ENCODE data around the gene TMEM245.
"Not testable (repeated sequence)": the region's sequence is repeated elsewhere in the genome, so short reads cannot be mapped to it uniquely, and the experiment has no call there.

TMEM245 gene

DNA sequence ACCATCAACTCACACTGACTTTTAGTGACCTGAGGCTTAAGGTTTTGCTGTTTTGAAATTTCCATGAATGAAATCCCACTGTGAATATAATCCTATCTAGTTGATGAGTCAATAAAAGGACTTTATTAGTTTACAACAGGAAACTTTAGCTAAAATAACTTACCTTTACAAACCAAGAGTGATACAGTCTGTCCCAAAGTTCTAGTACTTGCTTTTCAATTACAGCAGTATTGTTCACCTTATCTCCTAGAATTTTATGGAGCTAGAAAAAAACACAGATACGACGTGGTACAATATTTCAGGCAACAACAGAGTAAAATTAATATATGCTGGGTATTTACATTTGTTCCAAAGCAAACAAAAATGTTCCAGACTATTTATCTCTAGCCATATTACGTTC lies 59.6 kb downstream of the TMEM245 start:
- no peak for DNase-seq

DNA sequence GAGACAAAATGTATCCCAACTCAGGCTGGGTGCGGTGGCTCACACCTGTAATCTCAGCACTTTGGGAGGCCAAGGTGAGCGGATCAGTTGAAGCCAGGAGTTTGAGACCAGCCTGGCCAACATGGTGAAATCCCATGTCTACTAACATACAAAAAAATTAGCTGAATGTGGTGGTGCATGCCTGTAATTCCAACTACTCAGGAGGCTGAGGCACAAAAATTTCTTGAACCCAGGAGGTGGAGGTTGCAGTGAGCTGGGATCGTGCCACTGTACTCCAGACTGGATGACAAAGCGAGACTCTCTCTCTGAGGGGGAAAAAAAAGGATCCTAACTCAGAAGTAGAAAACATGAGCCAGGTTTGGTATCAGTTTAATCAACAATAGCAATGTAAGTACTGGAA lies 66.6 kb downstream of the TMEM245 start:
- not testable (repeated sequence) for DNase-seq

DNA sequence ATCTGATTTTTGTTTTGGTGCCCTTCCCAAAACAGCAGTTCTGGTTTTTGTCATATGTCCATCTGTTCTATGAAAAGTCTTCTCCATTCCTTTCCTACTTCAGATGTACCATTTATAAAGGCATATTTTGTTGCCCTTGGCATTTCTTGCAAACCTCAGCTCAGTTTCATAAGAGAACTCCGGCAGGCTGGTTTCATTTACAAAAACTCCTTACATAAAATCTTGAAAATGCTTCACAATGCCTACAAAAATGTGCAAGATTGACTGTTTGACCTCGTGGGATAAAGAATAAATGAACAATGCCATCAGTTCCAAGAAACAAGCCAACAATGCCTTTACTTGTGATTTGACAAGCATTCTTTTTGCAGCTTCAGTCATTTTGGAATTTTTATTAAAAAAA lies 67.3 kb downstream of the TMEM245 start:
- no peak for DNase-seq

DNA sequence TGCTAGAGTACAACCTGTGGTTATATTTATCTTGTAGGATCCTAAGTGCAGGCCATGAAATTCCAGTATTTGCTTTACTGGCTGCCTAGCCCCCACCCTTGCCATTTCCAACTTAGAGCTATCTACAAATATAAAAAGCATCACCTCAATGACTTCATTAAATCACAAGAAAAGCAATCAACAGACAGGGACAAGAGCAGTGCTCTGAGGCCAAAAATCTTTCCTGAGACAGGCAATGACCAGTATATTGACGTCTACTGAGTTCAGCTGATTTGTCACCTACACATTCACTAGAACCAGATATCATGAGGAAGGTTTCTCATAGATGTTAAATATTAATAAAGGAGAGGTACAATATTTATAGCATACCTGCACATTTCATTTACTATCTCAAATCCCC lies 68.0 kb downstream of the TMEM245 start:
- no peak for DNase-seq

DNA sequence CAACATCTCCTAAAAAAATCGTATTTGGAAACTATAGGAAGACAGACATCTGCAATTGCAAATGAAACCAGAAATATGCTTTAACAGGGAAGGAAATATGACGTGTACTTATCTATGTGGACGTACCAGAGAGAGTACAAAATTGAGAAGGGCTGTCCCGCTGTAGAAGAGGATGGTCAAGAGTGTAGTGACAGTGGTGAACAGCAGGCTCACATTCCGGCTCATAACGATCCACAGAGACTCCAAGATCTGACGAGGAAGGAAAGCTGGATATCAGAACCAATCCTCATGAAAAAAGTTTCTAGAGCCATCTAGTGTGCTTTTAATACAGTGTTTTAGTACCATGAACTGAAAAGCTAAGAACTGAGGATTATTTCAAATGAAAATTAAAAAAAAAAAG lies 69.3 kb downstream of the TMEM245 start:
- DNase-seq, result no peak

DNA sequence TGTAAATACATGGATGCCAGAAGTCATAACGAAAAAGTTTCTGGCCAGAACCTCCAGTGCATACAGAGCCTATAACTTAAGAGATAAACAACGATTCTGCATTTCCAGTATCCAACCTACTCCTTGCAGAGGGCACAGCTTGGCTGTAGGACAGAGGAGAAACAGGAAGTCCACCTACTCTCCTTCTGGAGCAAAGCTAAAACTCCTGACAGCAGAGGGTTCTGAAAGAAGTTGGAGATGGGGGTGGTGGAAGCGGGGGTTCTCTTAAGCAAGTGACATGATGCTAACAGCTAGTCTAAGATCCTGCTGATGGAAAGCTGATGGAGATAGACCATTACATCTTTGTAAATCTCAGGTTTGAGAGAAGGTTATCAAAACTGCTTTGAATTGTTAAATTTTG lies 70.9 kb downstream of the TMEM245 start:
- no peak for DNase-seq

DNA sequence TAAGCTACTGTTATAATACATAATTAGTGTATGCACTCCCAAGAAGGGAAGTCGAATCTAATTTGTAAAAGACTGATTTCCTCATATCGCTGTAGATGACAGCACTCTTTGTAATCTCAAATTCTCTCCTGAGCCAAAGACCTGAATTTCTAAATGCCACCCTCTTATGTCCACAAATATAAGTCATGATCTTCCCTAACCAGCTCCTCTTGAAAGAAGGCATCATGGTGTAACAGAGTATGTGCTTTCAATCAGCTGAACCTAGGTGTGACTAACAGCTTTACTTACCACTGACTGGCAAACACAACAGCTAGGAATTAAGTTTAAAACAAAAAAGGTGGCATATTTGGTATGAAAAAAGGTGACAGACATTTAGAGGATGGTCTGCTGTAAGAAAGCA lies 72.5 kb downstream of the TMEM245 start:
- no peak for DNase-seq

DNA sequence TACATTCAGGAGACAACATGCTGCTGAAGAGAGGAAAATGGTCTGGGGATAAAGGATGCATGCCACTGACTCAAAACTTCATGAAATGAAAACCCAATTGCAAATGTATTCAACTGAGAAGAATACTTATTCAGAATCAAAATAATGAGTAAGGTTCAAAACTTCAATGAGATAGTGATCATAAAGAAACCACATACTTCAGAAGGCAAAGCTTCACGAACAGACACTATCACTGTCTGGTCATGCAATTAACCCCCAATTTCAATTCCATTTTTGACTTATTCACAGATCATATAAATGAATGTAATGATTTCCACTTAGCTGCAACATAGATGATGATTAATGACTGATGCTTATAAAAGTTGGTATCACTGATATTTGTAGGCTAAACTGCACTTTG lies 73.4 kb downstream of the TMEM245 start:
- no peak for DNase-seq

DNA sequence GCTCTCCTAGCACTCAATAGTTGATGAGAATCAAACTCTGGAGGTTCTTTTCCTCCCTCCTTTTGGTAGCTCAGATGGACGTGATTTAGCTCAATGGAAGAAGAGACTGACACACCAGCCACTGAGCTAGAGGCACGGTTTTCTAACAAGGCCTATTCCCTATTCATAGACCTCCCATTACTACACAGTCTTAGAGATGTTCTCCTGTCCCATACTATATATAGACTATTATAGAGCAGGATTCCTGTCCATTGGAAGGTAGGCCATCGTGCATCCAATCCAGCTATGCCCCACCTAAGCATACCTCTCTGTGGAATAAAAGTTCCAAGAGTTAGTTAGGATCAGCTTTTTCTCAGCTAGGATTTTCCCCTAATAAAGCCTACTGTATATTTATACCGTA lies 76.2 kb downstream of the TMEM245 start:
- DNase-seq, result no peak

DNA sequence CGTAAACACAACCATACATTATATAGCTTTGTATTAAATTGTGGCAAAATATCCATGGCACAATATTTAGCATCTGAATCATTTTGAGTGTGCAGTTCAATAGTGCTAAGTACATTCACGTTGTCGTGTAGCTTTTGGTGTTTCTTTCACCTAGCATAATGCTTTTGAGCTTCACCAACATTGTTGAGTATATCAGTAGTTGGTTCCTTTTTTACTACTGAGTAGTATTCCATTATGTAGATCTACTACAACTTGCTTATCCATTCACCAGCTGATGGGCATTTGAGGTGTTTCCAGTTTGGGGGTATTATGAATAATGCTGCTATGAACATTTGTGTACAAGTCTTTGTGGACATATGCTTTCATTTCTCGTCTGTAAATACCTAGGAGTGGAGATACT lies 79.2 kb downstream of the TMEM245 start:
- no peak for DNase-seq

DNA sequence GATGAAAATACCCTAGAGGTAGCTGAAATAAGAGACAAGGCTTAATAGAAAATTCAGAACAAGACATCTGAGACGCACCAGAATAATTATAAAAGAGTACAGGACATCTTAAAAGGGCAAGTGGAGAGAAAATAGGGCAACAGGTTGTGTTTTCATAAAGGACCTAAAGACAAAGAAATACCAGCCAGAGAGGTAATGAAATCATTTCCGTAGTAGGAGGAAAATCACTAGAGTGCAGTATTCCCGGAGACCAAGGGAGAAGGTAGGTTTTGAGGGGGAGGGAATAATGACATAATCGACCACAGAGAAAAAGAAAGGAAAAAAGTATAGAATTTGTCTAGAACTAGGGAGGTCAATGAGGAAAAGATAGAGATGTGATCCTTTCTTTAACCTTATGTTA lies 80.2 kb downstream of the TMEM245 start:
- no peak for DNase-seq

DNA sequence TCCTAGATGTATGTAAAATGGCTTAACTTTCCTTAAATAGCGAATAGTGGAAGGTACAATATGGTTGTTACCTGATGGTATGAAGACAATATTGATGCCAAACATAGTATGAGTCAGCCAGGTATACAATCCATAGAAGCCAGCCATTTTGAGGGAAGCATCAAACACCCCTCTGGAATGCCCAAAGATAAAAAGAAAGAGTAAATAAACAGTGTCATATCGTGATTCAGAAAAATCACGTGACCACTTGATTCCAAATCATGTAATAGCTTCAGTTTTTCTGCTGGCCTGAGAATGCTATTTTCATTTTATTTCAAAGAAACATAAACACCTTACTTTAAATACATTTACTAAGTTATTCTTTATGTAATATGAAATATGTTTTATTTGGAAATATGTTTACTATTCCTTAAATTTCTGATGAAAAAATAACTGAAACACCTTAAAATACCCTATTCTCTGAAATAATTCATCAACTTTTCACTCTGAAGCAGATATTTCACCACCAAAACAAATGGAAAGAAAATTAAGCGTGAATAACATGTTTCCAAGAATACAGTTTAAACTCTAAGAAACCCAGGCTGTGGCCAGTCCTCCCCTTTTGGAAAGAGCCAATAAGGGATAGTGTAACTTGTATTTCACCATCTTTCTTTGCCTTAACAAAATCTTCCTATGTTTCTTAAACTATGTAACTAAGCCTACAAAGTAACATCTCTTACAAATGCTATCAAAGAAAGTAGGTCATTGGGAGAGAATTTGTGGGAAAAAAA lies 81.6 kb downstream of the TMEM245 start:
- no peak for DNase-seq

DNA sequence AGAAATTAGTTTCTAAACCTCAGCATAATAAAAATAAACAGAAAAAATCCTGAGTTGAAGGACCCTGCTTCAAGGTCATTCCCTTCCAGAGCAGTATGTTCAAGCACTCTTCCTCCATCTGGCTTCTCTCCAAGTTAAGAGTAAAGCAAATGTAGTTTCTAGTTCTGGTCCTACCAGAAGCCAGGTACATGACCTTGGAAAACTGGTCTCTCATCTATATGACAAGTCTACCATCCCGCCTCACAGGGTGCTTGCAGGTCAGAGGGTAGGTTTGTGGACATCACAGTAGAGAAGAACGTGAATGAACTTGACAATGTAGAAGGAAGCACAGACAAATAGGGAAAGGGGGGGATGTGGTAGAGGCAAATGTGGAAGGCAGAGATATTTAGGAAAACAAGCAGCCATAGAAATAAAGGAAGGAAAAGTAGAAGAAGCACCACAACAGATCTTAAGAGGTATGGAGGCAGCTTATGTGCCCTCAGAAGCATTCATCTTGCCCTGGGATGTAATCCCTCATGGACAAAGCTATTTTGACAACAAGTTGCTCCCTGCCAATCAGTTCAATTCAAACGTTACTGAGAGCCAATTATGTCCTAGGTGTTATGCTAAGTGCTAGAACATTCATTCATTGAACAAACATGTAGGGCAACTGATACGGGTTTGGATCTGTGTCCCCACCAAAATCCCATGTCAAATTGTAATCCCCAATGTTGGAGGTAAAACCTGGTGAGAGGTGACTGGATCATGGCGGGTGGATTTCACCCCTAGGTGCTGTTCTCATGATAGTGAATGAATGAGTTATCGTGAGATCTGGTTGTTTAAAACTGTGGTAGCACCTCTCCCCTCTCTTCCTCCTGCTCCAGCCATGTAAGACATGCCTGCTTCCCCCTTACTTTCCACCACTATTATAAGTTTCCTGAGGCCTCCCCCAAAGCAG lies 82.7 kb downstream of the TMEM245 start:
- no peak for DNase-seq

DNA sequence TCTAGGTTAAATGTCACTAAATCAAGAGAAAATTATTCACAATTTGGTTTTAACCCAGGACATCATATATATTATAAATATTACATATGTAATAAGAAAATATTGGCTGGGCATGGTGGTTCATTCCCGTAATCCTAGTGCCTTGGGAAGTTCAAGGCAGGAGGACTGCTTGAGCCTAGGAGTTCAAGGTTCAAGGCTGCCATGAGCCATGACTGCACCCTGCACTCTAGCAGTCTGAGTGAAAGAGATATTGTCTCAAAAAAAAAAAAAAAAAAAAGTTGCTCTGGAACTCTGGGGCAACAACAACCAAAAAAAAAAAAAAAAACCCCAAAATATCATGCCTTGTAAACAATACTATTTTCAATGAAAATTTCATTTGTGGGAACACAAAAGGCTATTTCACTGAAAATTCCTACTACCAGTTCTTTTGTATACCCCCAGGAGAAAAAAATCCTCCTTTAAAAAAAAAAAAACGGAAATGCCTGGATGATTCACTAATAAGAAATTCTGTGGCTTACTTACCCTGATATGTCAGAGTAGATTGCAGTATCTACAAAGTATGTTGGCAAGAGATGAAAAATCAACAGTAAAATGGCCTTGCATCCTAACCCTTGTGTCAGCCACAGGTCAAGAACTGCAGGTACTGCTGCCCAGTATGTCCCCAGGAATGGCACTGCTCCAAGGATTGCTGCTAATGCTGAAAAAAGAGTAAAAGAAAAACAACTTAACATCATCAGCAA lies 83.9 kb downstream of the TMEM245 start:
- peak; percentile 23 for DNase-seq

DNA sequence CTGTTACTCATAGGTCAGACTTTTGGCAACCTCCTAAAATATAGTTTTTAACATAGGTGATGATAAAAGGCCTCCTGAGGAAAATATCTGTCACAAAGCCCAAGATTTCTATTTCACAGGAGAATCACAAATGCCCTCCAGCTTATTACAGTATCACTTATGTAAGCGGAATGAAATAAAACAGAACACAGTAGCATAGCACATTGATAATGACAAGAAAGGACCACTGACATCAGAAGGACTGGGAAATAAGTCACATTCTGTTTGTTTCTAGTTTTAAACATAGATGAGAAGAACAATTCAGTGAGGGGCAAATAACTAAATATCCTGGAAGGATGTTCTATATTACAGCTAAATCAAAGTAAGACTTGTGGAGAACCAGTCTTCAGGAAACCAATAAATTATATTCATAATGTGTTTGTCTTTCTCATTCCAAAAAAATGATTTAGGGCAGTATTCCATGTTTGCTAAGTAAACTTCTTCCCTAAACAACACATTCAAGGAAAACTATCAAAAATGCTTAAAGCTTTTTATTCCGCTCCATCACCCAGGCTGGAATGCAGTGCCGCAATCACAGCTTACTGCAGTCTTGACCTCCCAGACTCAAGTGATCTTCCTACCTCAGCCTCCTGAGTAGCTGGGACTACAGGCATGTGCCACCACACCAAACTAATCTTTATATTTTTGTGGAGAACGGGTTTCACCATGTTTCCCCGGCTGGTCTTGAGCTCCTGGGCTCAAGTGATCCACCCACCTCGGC lies 85.6 kb downstream of the TMEM245 start:
- DNase-seq, result no peak

DNA sequence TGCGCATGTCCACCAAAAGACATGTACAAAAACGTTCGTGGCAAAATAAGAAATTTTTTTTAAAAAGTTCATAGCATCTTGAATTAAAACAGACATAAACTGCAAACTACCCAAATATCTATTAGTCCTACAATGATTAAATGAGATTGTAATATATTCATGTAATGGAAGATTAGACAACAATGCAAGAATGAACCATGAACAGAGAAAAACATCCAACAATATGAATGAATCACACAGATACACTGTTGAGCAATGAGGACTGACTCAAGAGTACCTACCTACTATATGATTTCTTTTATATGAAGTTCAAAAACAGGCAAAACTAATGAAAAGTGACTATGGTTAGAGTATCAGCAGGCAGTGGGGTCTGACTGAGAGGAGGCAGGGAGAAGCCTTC lies 88.5 kb downstream of the TMEM245 start:
- no peak for DNase-seq

DNA sequence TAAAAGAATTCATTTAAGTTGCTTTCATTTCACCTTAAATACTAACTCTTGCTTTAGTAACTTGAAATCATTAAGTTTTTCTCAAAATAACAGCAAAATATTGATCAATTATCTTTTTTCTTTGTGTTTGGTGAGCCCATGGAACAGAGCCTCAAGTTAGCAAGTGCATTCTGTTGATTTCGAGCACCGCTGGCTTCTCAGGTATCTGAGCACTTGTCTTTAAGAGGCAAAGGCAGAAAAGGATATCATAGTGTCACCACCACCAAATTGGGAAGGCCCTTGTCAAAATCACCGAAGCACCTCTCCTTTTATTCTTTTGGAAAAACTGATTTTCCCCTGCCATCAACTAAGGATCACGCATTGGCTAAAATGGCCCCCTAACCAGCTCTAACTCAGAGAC lies 89.3 kb downstream of the TMEM245 start:
- no peak for DNase-seq

DNA sequence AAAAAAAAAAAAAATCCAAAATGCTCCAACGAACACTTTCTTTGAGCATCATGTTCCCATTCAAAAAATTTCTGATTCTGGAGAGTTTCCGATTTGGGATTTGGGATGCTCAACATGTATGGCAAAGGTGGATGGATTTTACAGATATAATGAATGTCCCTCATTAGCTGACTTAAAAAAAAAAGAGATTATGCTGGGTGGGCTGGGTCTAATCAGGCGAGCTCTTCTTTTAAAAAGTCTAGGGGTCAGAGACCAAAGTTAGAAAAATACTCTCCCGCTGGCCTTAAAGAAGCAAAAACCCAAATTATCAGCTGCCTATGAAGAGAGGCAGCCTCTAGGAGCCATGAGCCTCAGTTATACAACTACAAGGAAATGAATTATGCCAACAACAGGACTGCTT lies 91.3 kb downstream of the TMEM245 start:
- no peak for DNase-seq

DNA sequence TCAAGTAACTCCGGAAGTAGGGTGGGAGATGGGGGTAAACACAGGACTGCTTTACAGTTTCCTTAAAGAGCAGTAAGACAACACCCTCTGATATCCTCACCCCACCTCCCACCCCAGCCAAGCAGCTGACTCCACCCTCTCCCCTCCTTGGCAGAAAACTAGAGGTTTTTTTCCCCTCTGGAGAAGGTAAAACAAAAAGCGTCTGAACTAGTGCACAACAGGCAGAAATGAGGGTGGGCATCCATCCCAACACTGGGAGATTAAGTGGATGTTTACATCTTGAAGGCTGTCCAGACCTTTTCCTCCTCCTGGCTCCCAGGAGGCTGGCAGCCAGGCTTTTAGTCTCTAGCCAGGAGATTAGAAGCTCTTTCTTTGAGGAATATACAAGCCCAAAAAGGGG lies 92.6 kb downstream of the TMEM245 start:
- DNase-seq, result no peak

DNA sequence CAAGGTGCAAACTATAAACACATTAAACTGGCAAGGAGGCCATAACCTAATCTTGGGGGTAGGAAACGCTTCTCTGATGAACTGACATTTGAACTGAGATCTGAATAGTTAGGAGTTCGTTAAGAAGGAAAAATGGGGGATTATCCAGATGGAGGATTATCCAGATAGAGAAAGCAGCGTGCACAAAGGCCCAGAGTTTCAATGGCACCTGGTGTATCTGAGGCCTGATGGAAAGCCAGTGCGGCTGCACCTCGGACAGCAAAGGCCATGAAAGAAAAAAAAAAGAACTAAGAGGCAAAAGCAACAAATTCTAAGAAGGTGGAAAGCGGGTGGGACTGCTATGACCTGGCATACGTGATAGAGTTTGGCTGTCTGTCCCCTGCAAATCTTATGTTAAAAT lies 93.4 kb downstream of the TMEM245 start:
- no peak for DNase-seq

DNA sequence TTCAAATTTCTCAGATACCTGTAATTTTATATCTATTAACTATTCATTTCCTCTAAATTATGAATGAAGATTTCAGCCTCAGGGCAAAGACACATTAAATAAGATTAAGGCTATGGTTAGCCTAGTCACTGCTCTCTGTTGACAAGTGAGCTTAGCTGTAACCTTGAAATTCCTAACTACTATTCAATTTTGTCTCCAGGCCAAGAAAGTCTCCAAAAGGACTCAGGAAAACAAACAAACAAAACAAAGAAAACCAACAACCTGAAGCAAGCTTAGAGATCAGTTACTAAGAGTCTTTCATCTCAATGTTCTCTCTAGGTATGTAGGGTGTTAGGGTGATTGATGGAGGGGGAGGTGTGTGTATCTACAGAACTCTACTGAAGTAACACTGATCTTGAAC lies 96.9 kb downstream of the TMEM245 start:
- DNase-seq, result no peak

DNA sequence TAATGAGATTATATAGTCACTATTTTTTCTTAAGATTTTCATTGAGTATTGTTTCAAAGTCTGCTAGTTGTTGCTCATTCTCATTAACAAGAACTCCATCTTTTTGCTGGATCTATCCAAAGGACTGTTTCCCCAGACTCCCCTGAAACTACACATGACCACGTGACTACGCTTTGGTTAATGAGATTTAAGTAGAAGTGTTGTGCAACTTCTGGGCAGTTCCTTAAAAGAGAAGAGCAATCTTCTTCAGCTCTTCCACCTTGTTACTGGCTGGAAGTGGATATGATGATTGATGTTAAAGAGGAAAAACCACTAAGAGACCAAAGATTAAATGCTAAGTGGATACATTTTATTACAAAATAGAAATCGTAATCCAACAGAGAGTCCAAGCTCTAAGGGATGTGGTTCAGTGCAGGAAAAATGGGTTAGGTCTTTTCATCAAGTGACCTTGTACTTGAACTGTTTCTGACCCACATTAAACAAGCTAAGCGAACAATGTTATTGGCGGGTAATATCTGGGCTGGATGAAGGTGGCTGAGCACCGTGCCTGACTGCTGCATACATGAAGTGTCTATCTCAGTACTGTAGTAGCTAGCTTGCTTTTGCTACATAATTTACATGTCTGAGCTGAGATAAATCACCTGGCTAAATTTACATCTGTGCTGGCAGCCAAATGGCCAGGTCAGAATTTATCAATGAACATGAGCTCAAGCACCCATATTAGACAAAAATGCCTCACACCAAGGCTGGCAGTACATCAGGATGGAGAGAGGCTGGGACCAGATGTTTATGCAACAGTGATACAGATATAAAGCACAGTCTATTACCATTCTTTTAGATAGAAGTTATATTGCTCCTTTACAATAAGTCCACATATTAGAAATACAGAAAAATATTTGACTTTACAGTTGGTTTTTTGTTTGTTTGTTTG lies 98.9 kb downstream of the TMEM245 start:
- DNase-seq, result no peak
